Measurements from ENCODE around the gene ASF1A.
"Not testable (repeated sequence)": the region's sequence is repeated elsewhere in the genome, so short reads cannot be mapped to it uniquely, and the experiment has no call there.

The ASF1A gene

DNA sequence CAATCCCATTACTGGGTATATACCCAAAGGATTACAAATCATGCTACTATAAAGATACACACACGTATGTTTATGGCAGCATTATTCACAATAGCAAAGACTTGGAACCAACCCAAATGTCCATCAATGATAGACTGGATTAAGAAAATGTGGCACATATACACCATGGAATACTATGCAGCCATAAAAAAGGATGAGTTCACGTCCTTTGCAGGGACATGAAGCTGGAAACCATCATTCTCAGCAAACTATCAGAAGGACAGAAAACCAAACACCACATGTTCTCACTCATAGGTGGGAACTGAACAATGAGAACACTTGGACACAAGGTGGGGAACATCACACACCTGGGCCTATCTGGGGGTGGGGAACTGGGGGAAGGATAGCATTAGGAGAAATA, 25.1 kb upstream of the ASF1A start:
- H3K9me3 ChIP-seq (ENCODE audit: control insufficient read depth, insufficient read depth, low read length); H3K27ac ChIP-seq (ENCODE audit: low read length); H3K4me1 ChIP-seq (ENCODE audit: control insufficient read depth, insufficient read depth, low read length); H3K27me3 ChIP-seq (ENCODE audit: control insufficient read depth, insufficient read depth, low read length); DNase-seq (ENCODE audit: low read depth, low spot score); H3K4me3 ChIP-seq (ENCODE audit: low read length); H3K36me3 ChIP-seq (ENCODE audit: control insufficient read depth, insufficient read depth, low read length): not testable (repeated sequence)
- WGBS (ENCODE audit: insufficient coverage, insufficient read length) = no CpG with 5 or more reads among the region's 2 CpGs

- no peak overlapping the region for H3K4me3 ChIP-seq (ENCODE audit: low read length)
- H3K36me3 ChIP-seq (ENCODE audit: control insufficient read depth, insufficient read depth, low read length) = no peaks in the 10 kb centered on the region
- H3K27ac ChIP-seq (ENCODE audit: low read length) = no peak overlapping the region
- DNase-seq (ENCODE audit: low read depth, low spot score) = no peak
- H3K27me3 ChIP-seq (ENCODE audit: control insufficient read depth, insufficient read depth, low read length) = no peaks in the 10 kb centered on the region
- WGBS (ENCODE audit: insufficient coverage, insufficient read length) = no CpG with 5 or more reads among the region's 2 CpGs
- H3K9me3 ChIP-seq (ENCODE audit: control insufficient read depth, insufficient read depth, low read length) = no peaks in the 10 kb centered on the region
- no peaks in the 10 kb centered on the region for H3K4me1 ChIP-seq (ENCODE audit: control insufficient read depth, insufficient read depth, low read length)
These were observed 24.6 kb upstream of the ASF1A start for GRCh38 chr6:118869350-118869749.

- Histone ChIP-seq H3K4me1 (ENCODE audit: control insufficient read depth, insufficient read depth, low read length) (no peaks in the 10 kb centered on the region), H3K4me3 (ENCODE audit: low read length) (no peak overlapping the region), H3K27me3 (ENCODE audit: control insufficient read depth, insufficient read depth, low read length) (no peaks in the 10 kb centered on the region), H3K27ac (ENCODE audit: low read length) (no peak overlapping the region), H3K36me3 (ENCODE audit: control insufficient read depth, insufficient read depth, low read length) (no peaks in the 10 kb centered on the region), H3K9me3 (ENCODE audit: control insufficient read depth, insufficient read depth, low read length) (no peaks in the 10 kb centered on the region)
- WGBS (ENCODE audit: insufficient coverage, insufficient read length) = no CpG with 5 or more reads among the region's 2 CpGs
- DNase-seq (ENCODE audit: low read depth, low spot score) = no peak
These were observed 23.9 kb upstream of the ASF1A start for GRCh38 chr6:118869894-118870589.

- WGBS (ENCODE audit: insufficient coverage, insufficient read length) = no CpG with 5 or more reads among the region's 5 CpGs
- Histone ChIP-seq H3K27me3 (ENCODE audit: control insufficient read depth, insufficient read depth, low read length) (no peaks in the 10 kb centered on the region), H3K9me3 (ENCODE audit: control insufficient read depth, insufficient read depth, low read length) (no peaks in the 10 kb centered on the region), H3K27ac (ENCODE audit: low read length) (no peak overlapping the region), H3K4me1 (ENCODE audit: control insufficient read depth, insufficient read depth, low read length) (no peaks in the 10 kb centered on the region), H3K36me3 (ENCODE audit: control insufficient read depth, insufficient read depth, low read length) (no peaks in the 10 kb centered on the region), H3K4me3 (ENCODE audit: low read length) (no peak overlapping the region)
- no peak for DNase-seq (ENCODE audit: low read depth, low spot score)
These were observed 22.6 kb upstream of the ASF1A start for GRCh38 chr6:118871331-118871730.

- H3K4me3 ChIP-seq (ENCODE audit: low read length) = no peak overlapping the region
- DNase-seq (ENCODE audit: low read depth, low spot score) = no peak
- H3K4me1 ChIP-seq (ENCODE audit: control insufficient read depth, insufficient read depth, low read length) = no peaks in the 10 kb centered on the region
- H3K27ac ChIP-seq (ENCODE audit: low read length) = no peak overlapping the region
- H3K36me3 ChIP-seq (ENCODE audit: control insufficient read depth, insufficient read depth, low read length) = no peaks in the 10 kb centered on the region
- no peaks in the 10 kb centered on the region for H3K9me3 ChIP-seq (ENCODE audit: control insufficient read depth, insufficient read depth, low read length)
- no peaks in the 10 kb centered on the region for H3K27me3 ChIP-seq (ENCODE audit: control insufficient read depth, insufficient read depth, low read length)
These were observed 21.6 kb upstream of the ASF1A start for GRCh38 chr6:118872318-118872717.

- H3K27ac ChIP-seq (ENCODE audit: low read length) = no peak overlapping the region
- no peak for DNase-seq (ENCODE audit: low read depth, low spot score)
- no peaks in the 10 kb centered on the region for H3K4me1 ChIP-seq (ENCODE audit: control insufficient read depth, insufficient read depth, low read length)
- no peaks in the 10 kb centered on the region for H3K9me3 ChIP-seq (ENCODE audit: control insufficient read depth, insufficient read depth, low read length)
- no CpG with 5 or more reads among the region's 2 CpGs for WGBS (ENCODE audit: insufficient coverage, insufficient read length)
- H3K27me3 ChIP-seq (ENCODE audit: control insufficient read depth, insufficient read depth, low read length) = no peaks in the 10 kb centered on the region
- H3K36me3 ChIP-seq (ENCODE audit: control insufficient read depth, insufficient read depth, low read length) = no peaks in the 10 kb centered on the region
- no peak overlapping the region for H3K4me3 ChIP-seq (ENCODE audit: low read length)
These were observed 21.2 kb upstream of the ASF1A start for GRCh38 chr6:118872726-118873125.

DNA sequence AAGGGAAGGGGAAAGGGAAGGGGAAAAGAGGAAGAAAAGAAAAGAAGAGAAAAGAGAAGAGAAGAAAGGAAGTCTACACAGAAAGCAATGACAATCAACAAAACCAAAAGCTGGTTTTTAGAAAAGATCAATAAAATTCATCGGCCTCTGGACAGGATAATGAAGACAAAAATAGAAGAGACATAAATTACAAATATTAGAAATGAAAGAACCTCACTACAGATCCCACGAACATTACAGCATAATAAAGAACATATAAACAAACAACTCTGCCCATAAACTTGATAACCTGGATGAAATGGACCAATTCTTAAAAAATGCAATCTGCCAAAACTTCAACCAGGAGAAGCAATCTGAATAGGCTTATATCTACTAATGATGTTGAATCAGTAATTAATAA, 20.7 kb upstream of the ASF1A start:
- Histone ChIP-seq H3K4me3 (ENCODE audit: low read length) (no peak overlapping the region), H3K4me1 (ENCODE audit: control insufficient read depth, insufficient read depth, low read length) (no peaks in the 10 kb centered on the region), H3K36me3 (ENCODE audit: control insufficient read depth, insufficient read depth, low read length) (no peaks in the 10 kb centered on the region), H3K9me3 (ENCODE audit: control insufficient read depth, insufficient read depth, low read length) (no peaks in the 10 kb centered on the region), H3K27ac (ENCODE audit: low read length) (no peak overlapping the region), H3K27me3 (ENCODE audit: control insufficient read depth, insufficient read depth, low read length) (no peaks in the 10 kb centered on the region)
- DNase-seq (ENCODE audit: low read depth, low spot score) = no peak
- WGBS (ENCODE audit: insufficient coverage, insufficient read length) = no CpG with 5 or more reads among the region's 2 CpGs

- H3K27me3 ChIP-seq (ENCODE audit: control insufficient read depth, insufficient read depth, low read length) = no peaks in the 10 kb centered on the region
- no peaks in the 10 kb centered on the region for H3K36me3 ChIP-seq (ENCODE audit: control insufficient read depth, insufficient read depth, low read length)
- H3K4me1 ChIP-seq (ENCODE audit: control insufficient read depth, insufficient read depth, low read length) = no peaks in the 10 kb centered on the region
- no peak for DNase-seq (ENCODE audit: low read depth, low spot score)
- H3K9me3 ChIP-seq (ENCODE audit: control insufficient read depth, insufficient read depth, low read length) = no peaks in the 10 kb centered on the region
- no peak overlapping the region for H3K27ac ChIP-seq (ENCODE audit: low read length)
- no CpG with 5 or more reads among the region's 2 CpGs for WGBS (ENCODE audit: insufficient coverage, insufficient read length)
- H3K4me3 ChIP-seq (ENCODE audit: low read length) = no peak overlapping the region
These were observed 18.3 kb upstream of the ASF1A start for GRCh38 chr6:118875672-118876071.

GRCh38 chr6:118876198-118876597, 17.8 kb upstream of the ASF1A start:
- H3K4me3 ChIP-seq (ENCODE audit: low read length) = no peak overlapping the region
- H3K4me1 ChIP-seq (ENCODE audit: control insufficient read depth, insufficient read depth, low read length) = no peaks in the 10 kb centered on the region
- no peak for DNase-seq (ENCODE audit: low read depth, low spot score)
- no peaks in the 10 kb centered on the region for H3K9me3 ChIP-seq (ENCODE audit: control insufficient read depth, insufficient read depth, low read length)
- H3K27ac ChIP-seq (ENCODE audit: low read length) = no peak overlapping the region
- H3K27me3 ChIP-seq (ENCODE audit: control insufficient read depth, insufficient read depth, low read length) = no peaks in the 10 kb centered on the region
- no peaks in the 10 kb centered on the region for H3K36me3 ChIP-seq (ENCODE audit: control insufficient read depth, insufficient read depth, low read length)
- WGBS (ENCODE audit: insufficient coverage, insufficient read length) = no CpG with 5 or more reads among the region's 1 CpG

DNA sequence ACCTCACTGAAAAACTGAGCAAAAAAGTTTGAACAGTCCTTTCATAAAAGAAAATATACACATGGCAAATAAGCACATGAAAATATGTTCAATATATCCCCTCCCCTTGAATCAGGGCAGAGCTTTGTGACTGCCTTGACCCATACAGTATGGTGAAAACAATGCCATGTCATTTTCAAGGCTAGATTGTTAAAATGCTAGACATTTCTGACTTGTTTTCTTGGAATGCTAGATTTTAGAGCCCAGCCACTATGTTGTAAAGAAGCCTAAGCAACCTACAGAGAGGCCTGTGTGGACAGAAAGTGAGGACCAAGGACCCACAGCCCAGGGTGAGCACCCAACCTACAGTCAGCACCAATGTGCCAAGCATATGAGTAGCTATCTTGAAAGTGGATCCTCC, 17.1 kb upstream of the ASF1A start:
- no peaks in the 10 kb centered on the region for H3K36me3 ChIP-seq (ENCODE audit: control insufficient read depth, insufficient read depth, low read length)
- H3K4me3 ChIP-seq (ENCODE audit: low read length) = no peak overlapping the region
- H3K4me1 ChIP-seq (ENCODE audit: control insufficient read depth, insufficient read depth, low read length) = peaks cover under 1% of the 10 kb centered on the region; the same call in 1 of the 2 replicates
- H3K9me3 ChIP-seq (ENCODE audit: control insufficient read depth, insufficient read depth, low read length) = no peaks in the 10 kb centered on the region
- H3K27ac ChIP-seq (ENCODE audit: low read length) = no peak overlapping the region
- no peak for DNase-seq (ENCODE audit: low read depth, low spot score)
- H3K27me3 ChIP-seq (ENCODE audit: control insufficient read depth, insufficient read depth, low read length) = no peaks in the 10 kb centered on the region

DNA sequence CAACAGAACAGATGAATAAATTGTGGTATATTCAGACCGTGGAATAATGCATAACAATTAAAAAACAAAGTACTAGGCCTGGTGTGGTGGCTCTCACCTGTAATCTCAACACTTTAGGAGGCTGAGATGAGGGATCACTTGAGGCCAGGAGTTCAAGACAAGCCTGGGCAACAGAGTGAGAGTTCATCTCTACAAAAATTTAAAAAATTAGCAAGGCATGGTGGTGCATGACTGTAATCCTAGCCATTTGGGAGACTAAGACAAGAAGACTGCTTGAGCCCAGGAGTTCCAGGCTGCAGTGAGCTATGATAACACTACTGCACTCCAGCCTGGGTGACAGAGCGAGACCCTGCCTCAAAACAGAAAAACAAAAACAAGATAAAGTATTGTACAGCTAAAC, 16.1 kb upstream of the ASF1A start:
- Histone ChIP-seq H3K27me3 (ENCODE audit: control insufficient read depth, insufficient read depth, low read length) (no peaks in the 10 kb centered on the region), H3K4me3 (ENCODE audit: low read length) (no peak overlapping the region), H3K36me3 (ENCODE audit: control insufficient read depth, insufficient read depth, low read length) (no peaks in the 10 kb centered on the region), H3K9me3 (ENCODE audit: control insufficient read depth, insufficient read depth, low read length) (no peaks in the 10 kb centered on the region), H3K27ac (ENCODE audit: low read length) (no peak overlapping the region), H3K4me1 (ENCODE audit: control insufficient read depth, insufficient read depth, low read length) (peaks cover 5% of the 10 kb centered on the region; the same call in 1 of the 2 replicates)
- DNase-seq (ENCODE audit: low read depth, low spot score) = no peak
- WGBS (ENCODE audit: insufficient coverage, insufficient read length) = no CpG with 5 or more reads among the region's 2 CpGs

Measured in iPS DF 6.9 (cell line).